Testis (tissue), 2 donors: Measurements from ENCODE around the gene SLC17A3.

Source experiments
- POLR2A ChIP-seq: fragments of 450-650 bp; IDR thresholded peaks from one replicate; pipeline ENCODE4 v1.6.1; 2017; ENCODE audit warnings: antibody characterized with exemption, mild to moderate bottlenecking, moderate library complexity
- TF ChIP-seq, protein P1 (sequence below), 3 experiments: fragments of 450-650 bp in 2 of 3; fragments of 200-600 bp in 1 of 3; sonication (generic) in 1 of 3; IDR thresholded peaks; one replicate each; pipeline ENCODE4 v1.5.1; 2016 to 2019; ENCODE audit warnings: antibody characterized with exemption in 3 of 3, mild to moderate bottlenecking in 2 of 3, moderate library complexity in 1 of 3

DNA sequence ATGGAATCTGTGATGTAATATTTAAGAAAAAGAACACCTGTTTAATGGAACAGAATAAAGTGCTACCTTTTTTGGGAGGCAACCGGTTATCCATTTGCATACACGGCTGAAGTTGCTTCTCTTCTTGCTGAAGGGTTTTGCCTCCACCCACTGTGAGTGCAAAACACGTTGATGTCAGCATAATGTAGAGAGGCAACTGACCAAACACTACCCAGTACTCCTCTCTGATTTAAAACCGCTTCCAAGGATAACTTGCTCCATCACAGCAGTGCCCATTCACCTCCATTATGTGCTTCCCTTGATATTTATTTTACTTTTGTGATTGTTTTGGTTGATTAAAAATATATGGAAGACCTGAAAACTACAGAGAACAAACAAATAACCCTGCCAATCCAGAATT lies 43.6 kb downstream of the SLC17A3 start:
- TF ChIP-seq, protein P1, sequence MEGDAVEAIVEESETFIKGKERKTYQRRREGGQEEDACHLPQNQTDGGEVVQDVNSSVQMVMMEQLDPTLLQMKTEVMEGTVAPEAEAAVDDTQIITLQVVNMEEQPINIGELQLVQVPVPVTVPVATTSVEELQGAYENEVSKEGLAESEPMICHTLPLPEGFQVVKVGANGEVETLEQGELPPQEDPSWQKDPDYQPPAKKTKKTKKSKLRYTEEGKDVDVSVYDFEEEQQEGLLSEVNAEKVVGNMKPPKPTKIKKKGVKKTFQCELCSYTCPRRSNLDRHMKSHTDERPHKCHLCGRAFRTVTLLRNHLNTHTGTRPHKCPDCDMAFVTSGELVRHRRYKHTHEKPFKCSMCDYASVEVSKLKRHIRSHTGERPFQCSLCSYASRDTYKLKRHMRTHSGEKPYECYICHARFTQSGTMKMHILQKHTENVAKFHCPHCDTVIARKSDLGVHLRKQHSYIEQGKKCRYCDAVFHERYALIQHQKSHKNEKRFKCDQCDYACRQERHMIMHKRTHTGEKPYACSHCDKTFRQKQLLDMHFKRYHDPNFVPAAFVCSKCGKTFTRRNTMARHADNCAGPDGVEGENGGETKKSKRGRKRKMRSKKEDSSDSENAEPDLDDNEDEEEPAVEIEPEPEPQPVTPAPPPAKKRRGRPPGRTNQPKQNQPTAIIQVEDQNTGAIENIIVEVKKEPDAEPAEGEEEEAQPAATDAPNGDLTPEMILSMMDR (IDR thresholded peaks at IDR 0.05), result no peak
- no peak for TF ChIP-seq POLR2A
